Psoas muscle (tissue), 8 donors: Measurements from ENCODE around the gene GLB1L2. TPM values are rescaled to one million over a fixed set of nuclear protein-coding genes. Genes with fewer than 3 reads are reported as not detected.

Experiments
- ATAC-seq, 4 donors: fragments of 200-7000 bp; cut with Tn5 transposase; one replicate each; pipeline ENCODE4 v1.9.1; 2020; ENCODE audit warnings: moderate library complexity in 3 of 4, mild to moderate bottlenecking in 2 of 4
- DNase-seq, 2 donors: peaks; one replicate each; pipeline ENCODE4 v3.0.0-alpha.2; 2020
- H3K27ac ChIP-seq: fragments of 200-600 bp; one replicate; pipeline ENCODE4 v1.8.0; 2022
- H3K27me3 ChIP-seq, 3 donors: fragments of 200-600 bp in 1 of 3; one replicate each; pipeline versions ENCODE4 v1.6.1 to v1.8.0; 2013 to 2022; ENCODE audit warnings: low read length in 2 of 3, mild to moderate bottlenecking in 2 of 3, moderate library complexity in 1 of 3; ENCODE audit not compliant: insufficient read depth in 3 of 3
- H3K36me3 ChIP-seq, 2 donors: fragments of 200-600 bp in 1 of 2; one replicate each; pipeline versions ENCODE4 v1.6.1 to v1.8.0; 2013 to 2022; ENCODE audit warnings: low read depth in 1 of 2, mild to moderate bottlenecking in 1 of 2, moderate library complexity in 1 of 2; ENCODE audit not compliant: insufficient read depth in 1 of 2
- H3K4me1 ChIP-seq: fragments of 200-600 bp; one replicate; pipeline ENCODE4 v1.8.0; 2022
- H3K4me3 ChIP-seq: fragments of 200-600 bp; one replicate; pipeline ENCODE4 v1.8.0; 2022; ENCODE audit warnings: mild to moderate bottlenecking
- H3K9me3 ChIP-seq: fragments of 200-600 bp; one replicate; pipeline ENCODE4 v1.8.0; 2022
- WGBS, 3 donors: extraction: QIAGEN DNeasy Blood & Tissue Kit; methylation state at CpG; one replicate each; pipeline versions ENCODE4 v1.1.6 to v1.1.7; 2013; 5-methylcytosine and 5-hydroxymethylcytosine counted together
- intact Hi-C, 2 donors: fragments of 100-400 bp; cut with DNase I; formaldehyde crosslinking; loops; one replicate each; pipeline versions ENCODE4 v1.11.0 to v1.14.2; 2022
- polyA plus RNA-seq, 3 donors: library from polyadenylated mRNA; stranded (reverse); fragments of 200-250 nt; gene quantifications; one replicate each; pipeline ENCODE4 v1.2.3, GENCODE V29; 2013
- total RNA-seq, 4 donors: library from RNA; stranded (reverse); fragmentation: NEBNext Ultra II Directional in 2 of 4; extraction: Animal tissue kit (Norgen Biotek cat#: 25700) in 2 of 4; gene quantifications; one replicate each; pipeline versions ENCODE4 v1.2.1 to v1.2.4, GENCODE V29; 2021 to 2023
- TF ChIP-seq, protein P1 (sequence below): fragments of 200-600 bp; IDR thresholded peaks from one replicate; pipeline ENCODE4 v1.8.0; 2022; ENCODE audit warnings: antibody characterized with exemption
- donor health status: healthy with polysubstance abuse.
- donor health status: DM: no; HTN: no; CAD: no; lungs with moderate emphysema.
- donor health status: Bipolar disorder and iron deficiency.
- donor health status: healthy.
- donor health status: DM: yes; HTN: yes; CAD: no.
- donor health status: DM: no; HTN: no; CAD: no.
- donor health status: DM: no; HTN: no; CAD: no.
- donor health status: DM: yes; HTN: yes; CAD: no.

The GLB1L2 gene
- total and polyA plus RNA-seq, 7 donors, result 0.14 to 1.5 (median 0.91) TPM

DNA sequence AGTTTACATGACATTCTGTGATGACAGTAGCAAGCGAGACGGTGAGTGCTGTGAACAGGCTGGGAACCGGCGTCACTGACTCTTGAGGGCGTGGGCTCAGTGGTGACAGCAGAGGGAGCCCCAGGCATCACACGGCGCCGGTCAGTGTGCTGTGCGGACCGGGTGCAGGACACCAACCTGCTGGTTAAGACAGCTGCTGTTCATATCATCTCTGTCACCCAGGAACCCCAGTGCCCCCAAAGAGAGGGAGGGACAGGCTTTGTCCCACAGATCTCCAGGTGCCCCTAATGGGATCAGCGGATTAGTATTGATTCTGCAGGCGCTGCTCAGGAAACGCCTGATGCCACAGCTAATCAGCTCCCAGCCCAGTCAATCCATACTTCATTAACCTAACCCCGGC is 61.9 kb downstream of the GLB1L2 start:
- Histone ChIP-seq H3K27ac (no peak overlapping the region), H3K4me3 (no peak overlapping the region), H3K9me3 (no peaks in the 10 kb centered on the region), H3K4me1 (no peaks in the 10 kb centered on the region), H3K36me3 (no peaks in the 10 kb centered on the region), H3K27me3 (peaks cover 0 to 17% (median 11%) of the 10 kb centered on the region in 3 donors)
- ATAC-seq (no peak), DNase-seq (no peak)
- intact Hi-C loops, result no loop called here
- TF ChIP-seq, protein P1, sequence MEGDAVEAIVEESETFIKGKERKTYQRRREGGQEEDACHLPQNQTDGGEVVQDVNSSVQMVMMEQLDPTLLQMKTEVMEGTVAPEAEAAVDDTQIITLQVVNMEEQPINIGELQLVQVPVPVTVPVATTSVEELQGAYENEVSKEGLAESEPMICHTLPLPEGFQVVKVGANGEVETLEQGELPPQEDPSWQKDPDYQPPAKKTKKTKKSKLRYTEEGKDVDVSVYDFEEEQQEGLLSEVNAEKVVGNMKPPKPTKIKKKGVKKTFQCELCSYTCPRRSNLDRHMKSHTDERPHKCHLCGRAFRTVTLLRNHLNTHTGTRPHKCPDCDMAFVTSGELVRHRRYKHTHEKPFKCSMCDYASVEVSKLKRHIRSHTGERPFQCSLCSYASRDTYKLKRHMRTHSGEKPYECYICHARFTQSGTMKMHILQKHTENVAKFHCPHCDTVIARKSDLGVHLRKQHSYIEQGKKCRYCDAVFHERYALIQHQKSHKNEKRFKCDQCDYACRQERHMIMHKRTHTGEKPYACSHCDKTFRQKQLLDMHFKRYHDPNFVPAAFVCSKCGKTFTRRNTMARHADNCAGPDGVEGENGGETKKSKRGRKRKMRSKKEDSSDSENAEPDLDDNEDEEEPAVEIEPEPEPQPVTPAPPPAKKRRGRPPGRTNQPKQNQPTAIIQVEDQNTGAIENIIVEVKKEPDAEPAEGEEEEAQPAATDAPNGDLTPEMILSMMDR, result no peak
- 26 to 27% (median 27%) methylated on average over 14 of the region's 14 CpGs for WGBS, 3 donors

DNA sequence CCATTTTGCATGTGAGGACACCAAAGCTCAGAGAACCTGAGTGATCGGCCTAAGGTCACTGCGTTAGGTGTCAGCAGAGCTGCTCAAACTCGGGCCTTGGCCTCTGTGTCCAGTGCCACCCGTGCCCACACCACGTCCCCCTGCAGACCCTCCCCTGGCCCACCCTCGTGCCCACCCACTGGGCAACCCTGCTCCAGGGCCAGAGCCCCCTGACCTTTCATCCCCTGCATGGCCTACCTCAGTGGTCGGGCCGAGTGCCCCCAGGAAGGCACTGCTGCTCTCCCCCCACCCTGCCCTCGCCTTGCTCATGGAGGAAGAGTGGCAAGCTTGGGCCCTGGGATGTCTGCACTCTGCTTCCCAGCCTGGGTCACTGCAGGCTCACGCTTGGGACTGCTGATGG is 62.5 kb downstream of the GLB1L2 start:
- DNase-seq, result no peak
- TF ChIP-seq, protein P1, result no peak
- no peaks in the 10 kb centered on the region for H3K36me3 ChIP-seq
- no peak overlapping the region for H3K4me3 ChIP-seq
- no peak for ATAC-seq
- WGBS, 3 donors, result 79 to 80% (median 80%) methylated on average over 10 of the region's 10 CpGs
- no peaks in the 10 kb centered on the region for H3K4me1 ChIP-seq
- H3K9me3 ChIP-seq, result no peaks in the 10 kb centered on the region
- H3K27me3 ChIP-seq, result peaks cover 0 to 17% (median 11%) of the 10 kb centered on the region in 3 donors
- intact Hi-C loops, result no loop called here
- no peak overlapping the region for H3K27ac ChIP-seq

DNA sequence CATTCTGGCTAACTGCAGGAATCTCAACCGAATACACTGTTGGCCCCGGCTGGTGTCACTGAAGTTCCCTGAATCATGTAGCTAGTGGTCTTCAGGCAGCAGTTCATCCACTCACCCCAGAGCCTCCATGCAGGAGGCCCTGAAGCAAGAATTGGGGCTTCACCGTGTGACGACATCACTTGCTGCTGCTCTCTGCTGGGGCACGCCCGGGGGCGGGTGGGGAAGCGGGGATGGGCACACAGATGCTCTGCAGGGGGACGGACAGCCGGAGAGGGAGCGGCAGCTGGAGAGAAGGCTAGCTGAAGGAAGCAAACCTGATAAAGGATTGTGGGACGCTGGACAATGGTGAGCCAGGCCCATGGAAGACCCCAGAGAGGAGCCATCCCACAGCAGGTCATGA is 63.2 kb downstream of the GLB1L2 start:
- no peak overlapping the region for H3K27ac ChIP-seq
- ATAC-seq (no peak), DNase-seq (no peak)
- intact Hi-C loops, result no loop called here
- 56 to 76% (median 73%) methylated on average over 12 of the region's 12 CpGs for WGBS, 3 donors
- H3K4me3 ChIP-seq, result no peak overlapping the region
- no peaks in the 10 kb centered on the region for H3K4me1 ChIP-seq
- H3K9me3 ChIP-seq, result no peaks in the 10 kb centered on the region
- H3K36me3 ChIP-seq, result no peaks in the 10 kb centered on the region
- TF ChIP-seq, protein P1, result no peak
- peaks cover 0 to 15% (median 11%) of the 10 kb centered on the region in 3 donors for H3K27me3 ChIP-seq

DNA sequence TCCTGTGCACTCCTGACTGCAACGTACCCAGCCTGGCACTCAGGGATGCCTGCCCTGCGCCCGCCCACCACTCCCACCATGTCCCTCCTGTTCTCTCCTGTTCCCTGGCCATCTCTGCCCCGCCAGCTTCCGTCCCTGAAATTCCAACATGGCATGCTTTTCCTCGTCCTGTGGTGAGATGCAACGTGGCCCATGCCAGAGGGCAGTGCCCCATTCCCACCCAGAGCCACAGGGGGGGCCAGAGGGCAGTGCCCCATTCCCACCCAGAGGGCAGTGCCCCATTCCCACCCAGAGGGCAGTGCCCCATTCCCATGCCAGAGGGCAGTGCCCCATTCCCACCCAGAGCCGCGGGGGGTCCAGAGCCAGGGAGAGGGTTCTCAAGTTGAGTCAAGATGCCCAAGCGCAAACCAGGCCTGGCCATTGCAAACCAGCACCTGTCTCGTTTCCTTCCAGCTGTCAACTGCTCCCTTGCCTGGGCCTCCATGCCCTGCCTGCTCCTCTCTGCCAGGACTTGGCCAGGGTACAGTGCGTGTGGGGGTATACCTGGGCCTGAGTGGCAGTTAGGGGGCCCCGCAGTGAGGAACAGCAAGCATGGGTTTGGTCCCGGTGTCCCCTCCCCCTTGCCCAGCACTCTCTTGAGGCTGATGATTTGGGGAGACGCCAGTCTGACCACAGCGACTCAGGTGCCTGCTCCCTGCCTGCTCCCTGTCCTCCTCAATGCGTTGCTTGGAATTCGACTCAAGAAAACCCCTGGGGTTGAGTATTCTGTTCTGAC is 65.7 kb downstream of the GLB1L2 start:
- 77 to 82% (median 80%) methylated on average over 18 of the region's 18 CpGs for WGBS, 3 donors
- TF ChIP-seq, protein P1, result no peak
- peaks cover 0 to 11% (median 6%) of the 10 kb centered on the region in 3 donors for H3K27me3 ChIP-seq
- no peaks in the 10 kb centered on the region for H3K4me1 ChIP-seq
- H3K27ac ChIP-seq, result no peak overlapping the region
- no peaks in the 10 kb centered on the region for H3K9me3 ChIP-seq
- intact Hi-C loops, result no loop called here
- ATAC-seq, result no peak
- no peak overlapping the region for H3K4me3 ChIP-seq
- H3K36me3 ChIP-seq, result no peaks in the 10 kb centered on the region
- no peak for DNase-seq

DNA sequence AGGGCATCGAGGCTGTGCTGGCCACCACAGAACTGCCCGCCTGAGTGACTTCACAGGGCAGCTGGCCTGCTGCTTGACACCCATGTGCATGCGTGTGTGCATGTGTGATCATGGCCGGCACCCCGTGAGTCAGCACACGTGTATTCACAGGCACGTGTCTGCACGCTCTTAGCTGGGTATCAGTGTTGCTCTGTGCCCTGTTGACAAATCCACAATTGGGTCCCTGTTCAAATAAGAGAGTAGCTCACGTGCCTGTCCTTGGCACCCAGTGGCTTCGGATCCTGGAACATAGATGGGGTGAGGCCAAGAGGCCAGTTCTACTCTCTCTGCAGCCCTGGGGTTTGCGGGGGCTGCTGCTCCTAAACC is 66.3 kb downstream of the GLB1L2 start:
- intact Hi-C loops, result no loop called here
- DNase-seq (no peak), ATAC-seq (no peak)
- 75 to 79% (median 76%) methylated on average over 11 of the region's 11 CpGs for WGBS, 3 donors
- Histone ChIP-seq H3K4me3 (no peak overlapping the region), H3K27ac (no peak overlapping the region), H3K36me3 (no peaks in the 10 kb centered on the region), H3K27me3 (peaks cover 0 to 13% (median 6%) of the 10 kb centered on the region in 3 donors), H3K9me3 (no peaks in the 10 kb centered on the region), H3K4me1 (no peaks in the 10 kb centered on the region)
- TF ChIP-seq, protein P1, result no peak
